Astrocyte of the cerebellum (primary cell): ENCODE measurements around the gene PICK1.
"Not testable (repeated sequence)": the region's sequence is repeated elsewhere in the genome, so short reads cannot be mapped to it uniquely, and the experiment has no call there.

Experiments used
- DNase-seq: peaks from one replicate; pipeline ENCODE4 v3.0.0-alpha.2; 2011; ENCODE audit warnings: low read depth
- H3K4me3 ChIP-seq: 2 replicates; pipeline ENCODE4 v1.5.1; 2011; ENCODE audit warnings: mild to moderate bottlenecking, low read depth, low read length, moderate library complexity
- CTCF ChIP-seq: IDR thresholded peaks from 2 replicates; pipeline ENCODE4 v1.5.1; 2012; ENCODE audit warnings: low read length, low read depth, moderate library complexity, mild to moderate bottlenecking; ENCODE audit errors: missing control alignments
- in situ Hi-C: cut with HindIII; loops from 2 replicates; pipeline ENCODE4 v1.10.0; 2017; ENCODE audit warnings: low sequenced_read_pairs

PICK1 gene

GRCh38 chr22:38036392-38037062 is 20.7 kb upstream of the PICK1 start:
- DNase-seq, result no peak
- H3K4me3 ChIP-seq, result no peak overlapping the region
- no peak for TF ChIP-seq CTCF
- in situ Hi-C loops, result no loop called here

- DNase-seq, H3K4me3 ChIP-seq, in situ Hi-C loops: not testable (repeated sequence)
Observed at GRCh38 chr22:38037367-38038150, 19.6 kb upstream of the PICK1 start.

GRCh38 chr22:38038426-38038825 is 18.8 kb upstream of the PICK1 start:
- no peak for DNase-seq
- in situ Hi-C loops, result no loop called here
- TF ChIP-seq CTCF, result no peak
- no peak overlapping the region for H3K4me3 ChIP-seq

- TF ChIP-seq CTCF, result no peak
- DNase-seq, result no peak
- no peak overlapping the region for H3K4me3 ChIP-seq
- in situ Hi-C loops, result no loop called here
Observed at GRCh38 chr22:38038890-38039812, 18.1 kb upstream of the PICK1 start.

- H3K4me3 ChIP-seq, result no peak overlapping the region
- no peak for TF ChIP-seq CTCF
- in situ Hi-C loops, result no loop called here
- DNase-seq, result no peak
Observed at GRCh38 chr22:38040953-38041759, 16.0 kb upstream of the PICK1 start.

- no peak for DNase-seq
- TF ChIP-seq CTCF, result no peak
- in situ Hi-C loops, result no loop called here
- no peak overlapping the region for H3K4me3 ChIP-seq
Observed at GRCh38 chr22:38041760-38042487, 15.3 kb upstream of the PICK1 start.
